K562 (cell line): ENCODE data around the gene RAB24. TPM values are rescaled to one million over a fixed set of nuclear protein-coding genes. Genes with fewer than 3 reads are reported as not detected.

Experiments used
- ATAC-seq: fragments of 200-7000 bp; cut with Tn5 transposase; 3 replicates; pipeline ENCODE4 v1.9.1; 2020; ENCODE audit warnings: moderate library complexity
- BruUV-seq: library from RNA; stranded (reverse); fragments of 400-500 nt; replicated peaks from 2 replicates; lab custom pipeline; 2021; lab: Mats Ljungman, UMichigan
- CTCF ChIA-PET: fragments of 300-600 bp; formaldehyde crosslinking; extraction: SDS; loops from one replicate; lab custom pipeline; 2021; ENCODE audit warnings: low intra/inter-chr PET ratio; lab: Yijun Ruan, JAX
- POLR2A ChIA-PET: fragments of 300-600, 350-650 bp; sonication (Branson Sonifier 250); formaldehyde crosslinking; extraction: SDS; loops from one replicate; lab custom pipeline; 2021; ENCODE audit warnings: antibody characterized with exemption, inconsistent platforms; lab: Yijun Ruan, JAX
- DNase-seq, 4 experiments: peaks; one replicate each; pipeline versions ENCODE4 v3.0.0 to v3.0.0-alpha.2; 2011 to 2018; ENCODE audit warnings: low spot score in 3 of 4, mixed read lengths in 3 of 4; ENCODE audit errors: extremely low read depth in 1 of 4
- FAIRE-seq: peaks from 2 replicates; lab custom pipeline; 2011; peaks lifted over from hg19 to GRCh38; lab: Jason Lieb, UNC
- H2AFZ ChIP-seq: 2 replicates; pipeline ENCODE4 v1.6.0; 2011; ENCODE audit warnings: low read depth, low read length, control low read depth, inconsistent platforms
- H3K27ac ChIP-seq: fragments of 200-600 bp; 3 replicates; pipeline ENCODE4 v1.8.0; 2011; ENCODE audit warnings: low read depth, mild to moderate bottlenecking, control low read depth, inconsistent platforms, low read length, moderate library complexity, mixed read lengths; ENCODE audit errors: extremely low read depth
- H3K27me3 ChIP-seq, 2 experiments: fragments of 300-600 bp in 1 of 2; 2 replicates in 1 of 2; 3 replicates in 1 of 2; pipeline versions ENCODE4 v1.6.0 to v1.8.0; 2011; ENCODE audit warnings: inconsistent platforms in 2 of 2, low read length in 2 of 2, mild to moderate bottlenecking in 1 of 2, mixed read lengths in 1 of 2, moderate library complexity in 1 of 2; ENCODE audit not compliant: control insufficient read depth in 2 of 2, insufficient read depth in 2 of 2
- H3K36me3 ChIP-seq: fragments of 300-600 bp; 3 replicates; pipeline ENCODE4 v1.8.0; 2011; ENCODE audit warnings: mild to moderate bottlenecking, low read length, inconsistent platforms; ENCODE audit not compliant: control insufficient read depth, insufficient read depth
- H3K4me1 ChIP-seq, 2 experiments: fragments of 200-600 bp in 1 of 2; replicated peaks in 1 of 2; 2 replicates in 1 of 2; 3 replicates in 1 of 2; pipeline versions ENCODE4 v1.5.1 to v1.8.0; 2011; ENCODE audit warnings: inconsistent platforms in 2 of 2, low read length in 2 of 2, mild to moderate bottlenecking in 1 of 2, mixed read lengths in 1 of 2, moderate library complexity in 1 of 2; ENCODE audit not compliant: control insufficient read depth in 2 of 2, insufficient read depth in 2 of 2
- H3K4me2 ChIP-seq: 2 replicates; pipeline ENCODE4 v1.6.1; 2011; ENCODE audit warnings: low read length, control low read depth, inconsistent platforms, mixed read lengths; ENCODE audit not compliant: insufficient read depth
- H3K4me3 ChIP-seq: fragments of 200-600 bp; sonication (generic), shearing (Covaris generic); 2 replicates; pipeline ENCODE4 v1.5.1; 2016; ENCODE audit warnings: control low read depth, inconsistent platforms
- H3K79me2 ChIP-seq: fragments of 200-600 bp; 3 replicates; pipeline ENCODE4 v1.8.0; 2011; ENCODE audit warnings: low read length, inconsistent platforms; ENCODE audit not compliant: control insufficient read depth, insufficient read depth
- H3K9ac ChIP-seq, 2 experiments: 2 replicates each; pipeline versions ENCODE4 v1.6.0 to v1.6.1; 2011; ENCODE audit warnings: low read depth in 2 of 2, low read length in 2 of 2, control low read depth in 1 of 2, inconsistent platforms in 1 of 2, mild to moderate bottlenecking in 1 of 2, mixed read lengths in 1 of 2; ENCODE audit not compliant: insufficient read depth in 1 of 2
- H3K9me1 ChIP-seq: one replicate; pipeline ENCODE4 v1.6.0; 2011; ENCODE audit warnings: inconsistent platforms, mild to moderate bottlenecking, low read length, moderate library complexity; ENCODE audit not compliant: control insufficient read depth, insufficient read depth
- H3K9me3 ChIP-seq: replicated peaks from 2 replicates; pipeline ENCODE4 v1.5.1; 2011; ENCODE audit warnings: low read depth, low read length, inconsistent platforms; ENCODE audit not compliant: control insufficient read depth, insufficient read depth
- H4K20me1 ChIP-seq: replicated peaks from 2 replicates; pipeline ENCODE4 v1.6.1; 2011; ENCODE audit warnings: low read length, inconsistent platforms, mixed read lengths; ENCODE audit not compliant: control insufficient read depth, insufficient read depth
- ASH1L ChIP-seq: fragments of 450-650 bp; IDR thresholded peaks from 2 replicates; pipeline ENCODE4 v1.6.1; 2018; ENCODE audit warnings: borderline replicate concordance, mild to moderate bottlenecking, low read depth; ENCODE audit not compliant: partially characterized antibody
- CHD4 ChIP-seq: fragments of 200-600 bp; sonication (generic); IDR thresholded peaks from 3 replicates; pipeline ENCODE4 v1.6.1; 2012; ENCODE audit warnings: low read depth, mild to moderate bottlenecking, mixed read lengths, low read length, inconsistent platforms; ENCODE audit not compliant: insufficient read depth, insufficient replicate concordance, poor library complexity, severe bottlenecking
- E2F4 ChIP-seq: sonication (generic); formaldehyde crosslinking; IDR thresholded peaks from 2 replicates; pipeline ENCODE4 v1.8.0; 2022; ENCODE audit warnings: mild to moderate bottlenecking, low read depth, missing genetic modification reagents
- KDM4B ChIP-seq, 2 experiments: fragments of 450-650 bp in 1 of 2; sonication (generic) in 1 of 2; IDR thresholded peaks; 2 replicates each; pipeline ENCODE4 v1.6.1; 2016 to 2017; ENCODE audit warnings: borderline replicate concordance in 2 of 2, antibody characterized with exemption in 1 of 2, low read depth in 1 of 2, mild to moderate bottlenecking in 1 of 2
- MAZ ChIP-seq, 2 experiments: fragments of 450-650 bp in 1 of 2; sonication (generic) in 1 of 2; formaldehyde crosslinking; IDR thresholded peaks in 1 of 2; conservative IDR thresholded peaks in 1 of 2; 2 replicates each; pipeline versions ENCODE4 v1.4.0 to v1.5.0; 2020; ENCODE audit warnings: mild to moderate bottlenecking in 1 of 2, missing genetic modification reagents in 1 of 2
- OTX1 ChIP-seq: fragments of 450-650 bp; formaldehyde crosslinking; IDR thresholded peaks from 2 replicates; pipeline ENCODE4 v1.4.0; 2022; ENCODE audit warnings: mild to moderate bottlenecking
- PCBP1 ChIP-seq: fragments of 200-400 bp; formaldehyde crosslinking; IDR thresholded peaks from 2 replicates; pipeline ENCODE4 v1.6.1; 2018; ENCODE audit warnings: mild to moderate bottlenecking, low read depth, low read length; ENCODE audit not compliant: poor library complexity, severe bottlenecking
- POLR2A ChIP-seq: fragments of 450-650 bp; conservative IDR thresholded peaks from 2 replicates; pipeline ENCODE4 v1.6.1; 2016
- WGBS: fragments of 100-300 bp; shearing (Covaris generic); methylation state at CpG from one replicate; pipeline ENCODE4 v1.1.6; 2016; ENCODE audit warnings: low coverage, mixed read lengths; ENCODE audit not compliant: insufficient coverage; ENCODE audit errors: missing lambda C conversion rate; 5-methylcytosine and 5-hydroxymethylcytosine counted together
- in situ Hi-C: fragments of 300-500 bp; cut with MboI; formaldehyde crosslinking; loops from 4 replicates; pipeline ENCODE4 v1.15.0; 2018; ENCODE audit warnings: inconsistent platforms, mixed read lengths
- intact Hi-C: fragments of 100-400 bp; cut with micrococcal nuclease; formaldehyde crosslinking; loops from 2 replicates; pipeline ENCODE4 v1.14.2; 2022
- polyA plus RNA-seq, 8 experiments: library from polyadenylated mRNA; depleted of rRNA in 4 of 8; stranded (reverse) in 5 of 8; unstranded in 3 of 8; fragments of >200 nt; fragmentation: Nextera tagmentation in 2 of 8; fragmentation: Illumina TruSeq in 1 of 8; extraction: Ambion mirVana in 2 of 8; extraction: Trizol in 1 of 8; gene quantifications; 2 replicates each; pipeline versions ENCODE4 v1.2.1 to v1.2.3, GENCODE V29; 2011 to 2014; ENCODE audit warnings: inconsistent platforms in 1 of 8, missing spikeins in 1 of 8
- total RNA-seq, 7 experiments: library from RNA; depleted of rRNA in 6 of 7; stranded (reverse); fragments of >200 nt in 6 of 7; fragmentation: Illumina TruSeq in 2 of 7; extraction: Trizol in 2 of 7; gene quantifications; 2 replicates each; pipeline versions ENCODE4 v1.2.1 to v1.2.3, GENCODE V29; 2011 to 2021; ENCODE audit warnings: low replicate concordance in 1 of 7
- TF ChIP-seq, protein P1 (sequence below): fragments of 150-350 bp; IDR thresholded peaks from 2 replicates; pipeline ENCODE4 v1.6.1; 2014; ENCODE audit warnings: low read depth, mild to moderate bottlenecking, low read length, borderline replicate concordance

RAB24 gene
- total and polyA plus RNA-seq, 9 of the 15 experiments (the other 6 are each of a cell fraction or from before 2014, with no cell fraction given), result 13.9 to 107 (median 34.8) TPM

GRCh38 chr5:177335701-177336065 is 32.2 kb upstream of the RAB24 start:
- no peak overlapping the region for H2AFZ ChIP-seq
- no peaks in the 10 kb centered on the region for H3K9me3 ChIP-seq
- ATAC-seq (no peak), FAIRE-seq (no peak), DNase-seq (no peak)
- H3K4me3 ChIP-seq, result no peak overlapping the region
- H3K4me1 ChIP-seq, result peaks cover 0 to 4% of the 10 kb centered on the region in 2 experiments; a peak in 1 of 5 replicates
- no peaks in the 10 kb centered on the region for H3K9me1 ChIP-seq
- intact Hi-C loops, result no loop called here
- no peak overlapping the region for H3K27ac ChIP-seq
- H3K79me2 ChIP-seq, result peaks cover 11% of the 10 kb centered on the region
- POLR2A ChIA-PET, result interaction anchor here (1.1 to 1.2 kb wide), 2 partner anchors 8 to 38 kb away, joined by 3 to 4 read pairs; no protein-coding TSS in a partner anchor
- H3K36me3 ChIP-seq, result peaks cover 94% of the 10 kb centered on the region
- CTCF ChIA-PET, result no interaction called here
- no TSS peak for BruUV-seq
- H4K20me1 ChIP-seq, result 0 out of 2 replicates have a peak, but pooled peaks cover 8% of the 10 kb centered on the region
- peak overlapping the region in 1 of 2 experiments; percentile 13; a peak in 1 of 4 replicates for H3K9ac ChIP-seq
- H3K4me2 ChIP-seq, result no peak overlapping the region
- in situ Hi-C loops, result no loop called here
- WGBS, result 93% methylated on average over 7 of the region's 7 CpGs
- H3K27me3 ChIP-seq, result no peaks in the 10 kb centered on the region
- no peak for TF ChIP-seq KDM4B (IDR thresholded peaks at IDR 0.05; ENCODE audit: borderline replicate concordance in 2 of 2, low read depth in 1 of 2)
- TF ChIP-seq, protein P1, sequence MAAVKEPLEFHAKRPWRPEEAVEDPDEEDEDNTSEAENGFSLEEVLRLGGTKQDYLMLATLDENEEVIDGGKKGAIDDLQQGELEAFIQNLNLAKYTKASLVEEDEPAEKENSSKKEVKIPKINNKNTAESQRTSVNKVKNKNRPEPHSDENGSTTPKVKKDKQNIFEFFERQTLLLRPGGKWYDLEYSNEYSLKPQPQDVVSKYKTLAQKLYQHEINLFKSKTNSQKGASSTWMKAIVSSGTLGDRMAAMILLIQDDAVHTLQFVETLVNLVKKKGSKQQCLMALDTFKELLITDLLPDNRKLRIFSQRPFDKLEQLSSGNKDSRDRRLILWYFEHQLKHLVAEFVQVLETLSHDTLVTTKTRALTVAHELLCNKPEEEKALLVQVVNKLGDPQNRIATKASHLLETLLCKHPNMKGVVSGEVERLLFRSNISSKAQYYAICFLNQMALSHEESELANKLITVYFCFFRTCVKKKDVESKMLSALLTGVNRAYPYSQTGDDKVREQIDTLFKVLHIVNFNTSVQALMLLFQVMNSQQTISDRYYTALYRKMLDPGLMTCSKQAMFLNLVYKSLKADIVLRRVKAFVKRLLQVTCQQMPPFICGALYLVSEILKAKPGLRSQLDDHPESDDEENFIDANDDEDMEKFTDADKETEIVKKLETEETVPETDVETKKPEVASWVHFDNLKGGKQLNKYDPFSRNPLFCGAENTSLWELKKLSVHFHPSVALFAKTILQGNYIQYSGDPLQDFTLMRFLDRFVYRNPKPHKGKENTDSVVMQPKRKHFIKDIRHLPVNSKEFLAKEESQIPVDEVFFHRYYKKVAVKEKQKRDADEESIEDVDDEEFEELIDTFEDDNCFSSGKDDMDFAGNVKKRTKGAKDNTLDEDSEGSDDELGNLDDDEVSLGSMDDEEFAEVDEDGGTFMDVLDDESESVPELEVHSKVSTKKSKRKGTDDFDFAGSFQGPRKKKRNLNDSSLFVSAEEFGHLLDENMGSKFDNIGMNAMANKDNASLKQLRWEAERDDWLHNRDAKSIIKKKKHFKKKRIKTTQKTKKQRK, result no peak
- no peak for TF ChIP-seq MAZ (CRISPR knock-in tag; conservative IDR thresholded peaks at IDR 0.05 in 1 of 2, IDR thresholded peaks at IDR 0.05 in 1 of 2)
- no peak for TF ChIP-seq ASH1L
- TF ChIP-seq POLR2A, result no peak
- no peak for TF ChIP-seq PCBP1
- TF ChIP-seq CHD4, result no peak
- TF ChIP-seq E2F4 (CRISPR knock-in tag), result no peak
- no peak for TF ChIP-seq OTX1 (CRISPR knock-in tag)
